ENCODE results near the gene SPINK5.
"Not testable (repeated sequence)": the region's sequence is repeated elsewhere in the genome, so short reads cannot be mapped to it uniquely, and the experiment has no call there.

SPINK5 gene

DNA sequence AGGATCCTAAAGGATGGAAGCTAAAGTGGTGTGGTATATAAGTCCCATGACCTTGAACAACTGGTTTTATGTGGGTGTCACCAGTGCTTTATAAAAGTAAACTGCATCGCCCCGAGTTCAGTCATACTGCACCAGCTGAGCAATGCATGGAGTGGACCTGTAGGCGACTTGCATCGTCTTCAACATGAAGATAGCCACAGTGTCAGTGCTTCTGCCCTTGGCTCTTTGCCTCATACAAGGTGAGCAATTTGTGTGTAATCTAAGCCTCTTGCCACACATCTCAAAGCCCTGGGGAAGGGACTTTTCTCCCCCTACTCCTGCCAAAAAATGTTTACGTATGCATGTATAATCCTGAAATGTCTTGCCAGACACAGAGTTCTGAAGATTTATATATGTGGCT is at the start of gene SPINK5:
TSS of gene SPINK5 (plus strand) at position 120 of the 400 bp plus-strand sequence. CDS start at position 185, 65 bp downstream.
- DNase-seq, result no peak

GRCh38 chr5:148014276-148014675 is 49.5 kb upstream of the SPINK5 start:
- DNase-seq, result no peak

- no peak for DNase-seq
Observed at GRCh38 chr5:148020257-148020988, 43.4 kb upstream of the SPINK5 start.

DNA sequence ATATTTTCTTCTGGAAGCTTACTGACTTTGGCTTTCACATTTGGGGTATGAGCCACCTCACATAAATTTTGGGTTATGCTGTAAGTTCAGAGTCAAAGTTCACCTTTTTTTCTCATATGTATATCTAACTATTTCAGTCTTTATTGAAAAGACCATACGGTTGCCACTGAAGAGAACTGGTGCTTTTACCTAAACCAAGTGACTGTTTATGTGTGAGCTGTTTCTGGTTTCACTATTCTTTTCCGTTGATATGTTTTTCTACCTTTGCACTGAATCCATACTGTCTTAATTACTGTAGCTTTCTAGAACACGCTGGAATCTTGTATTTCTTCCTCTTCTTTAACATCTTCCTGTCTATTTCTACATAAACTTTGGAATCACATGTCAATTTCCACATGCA is 36.3 kb upstream of the SPINK5 start:
- no peak for DNase-seq

GRCh38 chr5:148029131-148029530 is 34.6 kb upstream of the SPINK5 start:
- DNase-seq, result no peak

- DNase-seq, result no peak
Observed at GRCh38 chr5:148033134-148033533, 30.6 kb upstream of the SPINK5 start.

- DNase-seq, result no peak
Observed at GRCh38 chr5:148035676-148036075, 28.1 kb upstream of the SPINK5 start.

DNA sequence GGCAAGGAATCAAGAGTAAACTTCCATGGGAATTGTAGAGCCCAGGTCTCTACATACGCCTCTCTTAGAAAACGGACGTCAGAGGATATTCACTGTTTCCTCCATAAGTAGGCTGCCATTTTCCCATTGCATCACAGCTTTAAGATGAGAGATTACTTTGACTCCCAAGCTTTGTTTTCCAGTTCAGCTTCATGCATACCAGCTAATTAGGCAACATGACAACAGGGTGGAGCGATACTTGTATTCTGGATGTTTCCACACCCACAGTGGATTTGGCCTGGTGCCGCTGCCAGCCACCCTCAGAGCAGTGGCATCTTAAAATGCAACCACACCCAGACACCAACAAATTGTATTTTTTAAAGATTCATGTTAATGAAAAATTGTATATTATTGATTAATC is 20.9 kb upstream of the SPINK5 start:
- no peak for DNase-seq

DNA sequence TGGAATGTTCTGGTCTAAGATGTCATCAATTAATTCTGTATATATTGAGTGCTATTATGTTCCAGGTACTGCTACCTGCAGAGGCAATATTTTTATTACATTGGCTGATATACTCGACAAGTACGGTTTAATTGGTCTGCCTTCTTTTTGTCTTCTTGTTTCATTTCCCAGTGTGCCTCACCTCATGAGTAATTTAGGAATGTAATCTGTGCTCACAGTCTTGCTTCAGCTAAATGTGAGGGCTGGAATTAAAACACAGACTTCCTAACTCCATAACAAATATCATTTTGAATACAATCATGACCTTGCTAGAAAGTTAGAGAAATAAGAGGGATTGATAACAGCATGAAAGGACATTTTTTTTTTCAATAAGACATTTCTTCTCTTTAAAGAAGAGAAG is 20.1 kb upstream of the SPINK5 start:
- no peak for DNase-seq

DNA sequence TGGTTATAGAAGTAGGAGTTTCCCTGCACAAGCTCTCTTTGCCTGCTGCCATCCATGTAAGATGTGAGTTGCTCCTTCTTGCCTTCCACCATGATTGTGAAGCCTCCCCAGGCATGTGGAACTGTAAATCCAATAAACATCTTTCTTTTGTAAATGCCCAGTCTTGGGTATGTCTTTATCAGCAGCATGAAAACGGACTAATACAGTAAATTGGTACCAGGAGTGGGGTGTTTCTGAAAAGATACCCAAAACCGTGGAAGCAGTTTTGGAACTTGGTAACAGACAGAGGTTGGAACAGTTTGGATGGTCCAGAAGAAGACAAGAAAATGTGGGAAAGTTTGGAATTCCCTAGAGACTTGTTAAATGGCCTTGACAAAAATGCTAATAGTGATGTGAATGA is 8.6 kb upstream of the SPINK5 start:
- DNase-seq, result not testable (repeated sequence)

GRCh38 chr5:148060309-148060708 is 3.5 kb upstream of the SPINK5 start:
- DNase-seq, result no peak

- DNase-seq, result no peak
Observed at GRCh38 chr5:148060881-148061280, 2.9 kb upstream of the SPINK5 start.

DNA sequence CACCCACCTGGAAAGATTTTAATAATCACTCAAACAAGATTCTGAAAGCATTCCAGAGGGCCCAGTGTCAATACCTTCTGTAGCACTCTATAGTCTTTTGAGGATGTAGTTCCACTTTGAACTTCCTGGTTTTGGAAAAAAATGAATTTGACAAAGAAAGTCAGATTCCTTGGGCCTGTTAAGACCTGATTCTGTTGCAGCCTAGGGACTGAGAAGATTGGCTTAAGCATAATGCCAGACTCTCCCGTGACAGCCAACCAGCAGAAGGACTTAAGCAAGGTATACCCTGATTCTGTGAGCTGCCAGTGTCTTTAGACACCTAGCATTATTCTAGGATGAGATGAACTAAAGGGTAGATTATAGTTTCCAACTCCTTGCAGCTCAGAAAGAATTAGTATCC is 6.8 kb downstream of the SPINK5 start:
- DNase-seq, result no peak

DNA sequence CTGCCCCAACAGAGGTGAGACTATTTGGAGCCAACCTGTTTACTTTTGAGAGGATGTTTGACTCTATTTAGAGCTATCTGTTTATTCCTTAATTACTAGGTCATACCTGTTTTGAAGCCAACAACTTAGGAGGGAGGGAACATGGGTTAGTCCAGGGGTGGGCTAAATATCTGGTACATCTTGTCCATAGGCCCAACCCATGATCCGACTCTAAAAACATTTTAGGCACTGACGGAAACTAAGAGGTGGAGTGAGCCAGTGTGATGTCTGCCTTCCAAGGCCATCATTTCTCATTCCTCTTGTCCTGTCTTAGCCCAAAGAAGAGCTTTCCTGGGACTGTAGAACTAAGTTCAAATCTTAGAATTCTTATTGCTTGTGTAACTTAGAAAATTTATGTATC is 8.4 kb downstream of the SPINK5 start:
- no peak for DNase-seq

GRCh38 chr5:148075529-148075928 is 11.7 kb downstream of the SPINK5 start:
- DNase-seq, result no peak

DNA sequence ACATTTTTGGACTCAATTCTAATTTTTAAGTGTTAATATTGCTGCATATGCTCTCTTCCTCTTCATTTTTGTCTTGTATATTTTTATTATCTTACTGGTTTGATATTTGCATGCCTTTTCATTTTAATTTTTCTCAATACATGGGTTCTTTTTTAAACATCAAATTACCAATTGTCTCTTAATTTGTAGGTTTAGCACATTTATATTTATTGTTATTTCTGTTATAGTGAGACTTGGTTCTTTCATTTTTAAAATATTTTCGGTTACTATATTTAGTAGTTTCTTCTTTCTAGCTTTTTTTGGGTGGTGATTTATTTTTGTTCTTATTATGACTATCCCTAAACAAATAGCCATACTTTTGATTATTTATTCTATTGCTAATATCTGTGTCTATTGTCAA is 19.4 kb downstream of the SPINK5 start:
- DNase-seq, result no peak

DNA sequence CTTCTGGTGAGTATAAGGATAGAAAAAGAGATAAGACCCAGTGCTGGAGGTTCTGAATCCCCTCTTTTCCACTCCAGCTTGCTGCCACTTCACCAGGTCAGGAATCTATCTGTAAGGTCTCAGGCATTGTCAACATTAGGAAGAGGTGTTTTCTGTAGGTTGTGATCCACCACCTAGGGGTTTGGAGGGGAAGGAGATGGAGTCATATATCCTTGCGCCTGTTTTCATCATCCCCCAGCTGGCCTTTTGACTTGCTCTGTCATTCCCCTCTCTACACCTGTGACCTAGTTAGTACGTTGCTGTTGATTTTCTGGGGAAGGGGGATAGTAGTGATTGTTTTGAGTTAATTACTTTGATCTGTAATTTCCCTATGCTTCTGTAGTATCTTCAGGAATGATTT is 20.5 kb downstream of the SPINK5 start:
- no peak for DNase-seq

- no peak for DNase-seq
Observed at GRCh38 chr5:148085310-148085709, 21.5 kb downstream of the SPINK5 start.

DNA sequence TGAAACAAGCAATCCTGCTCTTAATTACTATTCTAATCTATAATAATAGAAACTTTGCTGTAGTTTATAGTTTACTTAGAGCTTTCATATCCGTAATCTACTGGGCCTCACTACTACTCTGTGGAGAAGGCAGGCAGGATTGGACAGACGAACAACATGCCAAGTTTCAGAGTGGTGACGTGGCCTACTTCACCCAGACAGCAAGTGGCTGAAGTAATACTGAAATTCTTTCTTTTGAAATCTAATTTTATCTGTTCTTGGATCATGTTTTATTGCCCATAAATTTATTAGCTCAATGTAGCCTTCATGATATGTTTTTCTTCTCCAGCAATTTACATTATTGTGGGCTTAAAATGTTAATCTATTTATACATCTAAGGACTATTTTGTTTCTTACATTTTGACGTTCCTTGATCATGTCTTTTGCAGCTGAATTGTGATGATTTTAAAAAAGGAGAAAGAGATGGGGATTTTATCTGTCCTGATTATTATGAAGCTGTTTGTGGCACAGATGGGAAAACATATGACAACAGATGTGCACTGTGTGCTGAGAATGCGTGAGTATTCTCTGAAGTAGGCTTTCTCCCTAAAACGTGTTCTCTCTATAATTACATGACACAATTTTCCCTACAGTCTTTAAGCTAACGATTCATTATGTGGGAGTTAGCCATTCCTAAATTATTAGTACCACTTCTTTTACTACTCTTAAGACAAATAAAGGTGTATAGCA is 22.4 kb downstream of the SPINK5 start:
- DNase-seq, result no peak

DNA sequence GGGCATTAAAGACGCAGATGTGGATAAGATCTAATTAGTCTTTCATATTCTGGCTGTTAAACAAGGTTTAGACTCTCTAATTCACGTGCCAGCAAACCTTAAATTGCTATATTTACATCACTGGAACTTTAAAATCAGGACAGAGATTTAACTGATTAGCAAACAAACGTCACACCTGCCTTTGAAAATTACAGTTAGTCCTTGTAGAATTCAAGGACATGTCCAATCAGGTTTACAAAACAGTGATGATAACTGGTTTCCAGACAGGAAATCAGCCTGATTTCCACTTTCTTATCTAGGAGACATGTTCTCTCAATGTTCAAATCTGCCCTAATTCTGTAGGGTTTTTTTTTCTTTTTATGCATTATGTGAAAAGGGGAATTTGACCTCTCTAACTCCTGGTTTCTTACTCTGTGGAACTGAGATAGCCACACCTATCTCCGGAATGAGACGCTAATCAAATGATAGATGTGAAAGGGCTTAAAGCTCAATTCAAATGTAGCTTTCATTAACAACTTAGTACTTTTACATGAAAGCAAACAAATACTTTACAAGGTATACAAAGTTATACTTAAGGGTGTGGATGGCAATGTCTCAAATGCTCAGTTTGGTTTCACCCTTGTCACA is 26.5 kb downstream of the SPINK5 start:
- no peak for DNase-seq

DNA sequence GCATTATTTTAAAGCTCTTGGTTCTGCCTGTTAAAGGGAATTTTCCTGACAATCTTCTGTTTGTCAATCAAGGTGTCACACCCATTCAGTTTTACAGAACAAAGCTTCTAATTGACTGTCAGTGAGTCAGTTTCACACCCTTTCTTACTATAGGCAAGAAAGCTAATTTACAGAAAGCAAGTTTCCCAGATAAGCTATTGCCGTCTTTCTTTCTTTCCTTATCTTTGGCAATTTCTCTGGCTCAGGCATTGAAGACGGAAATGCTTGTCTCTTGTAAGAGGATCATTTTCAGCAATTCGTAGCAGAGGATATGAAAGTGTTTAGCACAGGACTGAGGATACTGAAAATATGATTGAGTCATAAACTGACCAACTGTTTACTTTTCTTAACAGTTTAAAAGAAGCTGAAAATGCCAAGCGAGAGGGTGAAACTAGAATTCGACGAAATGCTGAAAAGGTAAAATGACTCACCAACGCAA is 27.0 kb downstream of the SPINK5 start:
- DNase-seq, result no peak

GRCh38 chr5:148091991-148092964 is 28.5 kb downstream of the SPINK5 start:
- no peak for DNase-seq

DNA sequence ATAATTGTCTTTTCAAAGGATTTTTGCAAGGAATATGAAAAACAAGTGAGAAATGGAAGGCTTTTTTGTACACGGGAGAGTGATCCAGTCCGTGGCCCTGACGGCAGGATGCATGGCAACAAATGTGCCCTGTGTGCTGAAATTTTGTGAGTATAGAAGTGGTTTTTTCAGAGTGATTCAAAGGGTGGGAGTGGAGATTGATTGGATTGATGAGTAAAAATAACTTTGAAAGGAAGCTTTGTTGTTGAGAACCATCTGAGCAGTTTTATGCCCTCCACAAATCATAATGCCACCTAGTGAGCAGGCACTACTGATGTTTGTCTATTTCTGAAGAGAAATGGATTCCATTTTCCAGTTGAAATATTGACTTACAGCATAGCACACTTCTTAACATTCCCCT is 30.6 kb downstream of the SPINK5 start:
- no peak for DNase-seq

All from NCI-H2029 treated with DMSO at 0.1 percent for 48 hours (cell line).